Body of pancreas (tissue), 4 donors: ENCODE data around the gene PMF1. TPM values are rescaled to one million over a fixed set of nuclear protein-coding genes. Genes with fewer than 3 reads are reported as not detected.
A peak's percentile ranks its signal among the peaks of the same experiment; 100 is the strongest.
"Not testable (repeated sequence)": the region's sequence is repeated elsewhere in the genome, so short reads cannot be mapped to it uniquely, and the experiment has no call there.

ENCODE experiments used
- ATAC-seq: fragments of 150-250 bp; one replicate; pipeline ENCODE4 v1.9.1; 2016
- DNase-seq, 4 donors: peaks; one replicate each; pipeline ENCODE4 v3.0.0-alpha.2; 2019
- H3K27ac ChIP-seq, 4 donors: fragments of 200-600 bp; sonication (generic); 1 replicate in 3 of 4; 2 replicates in 1 of 4; pipeline versions ENCODE4 v1.5.1 to v1.6.1; 2016 to 2019; ENCODE audit warnings: mild to moderate bottlenecking in 1 of 4, mixed read lengths in 1 of 4, moderate library complexity in 1 of 4
- H3K27me3 ChIP-seq, 2 donors: fragments of 200-600 bp; sonication (generic); one replicate each; pipeline ENCODE4 v1.6.0; 2016; ENCODE audit warnings: mild to moderate bottlenecking in 1 of 2
- H3K36me3 ChIP-seq, 2 donors: fragments of 200-600 bp; sonication (generic); replicated peaks in 1 of 2; 2 replicates each; pipeline ENCODE4 v1.5.1; 2016; ENCODE audit warnings: low read depth in 2 of 2; ENCODE audit not compliant: insufficient read depth in 1 of 2
- H3K4me1 ChIP-seq: fragments of 200-600 bp; sonication (generic); one replicate; pipeline ENCODE4 v1.6.0; 2016
- H3K4me3 ChIP-seq, 2 donors: fragments of 200-600 bp; sonication (generic); 1 replicate in 1 of 2; 2 replicates in 1 of 2; pipeline ENCODE4 v1.5.1; 2016 to 2019
- H3K9me3 ChIP-seq, 3 donors: fragments of 200-600 bp; sonication (generic); 1 replicate in 2 of 3; 2 replicates in 1 of 3; pipeline ENCODE4 v1.5.1; 2016
- POLR2A ChIP-seq, 3 donors: fragments of 450-650 bp; IDR thresholded peaks; one replicate each; pipeline ENCODE4 v1.6.1; 2016; ENCODE audit warnings: antibody characterized with exemption in 3 of 3, mild to moderate bottlenecking in 2 of 3
- WGBS, 2 donors: methylation state at CpG; one replicate each; pipeline ENCODE4 v1.1.5; 2017; 5-methylcytosine and 5-hydroxymethylcytosine counted together
- intact Hi-C: fragments of 100-400 bp; cut with DNase I; formaldehyde crosslinking; loops from one replicate; pipeline ENCODE4 v1.15.1; 2023
- total RNA-seq, 2 donors: library from RNA; depleted of rRNA; stranded (reverse); fragments of >200 nt; gene quantifications; one replicate each; pipeline ENCODE4 v1.1.0, GENCODE V29; 2016
- TF ChIP-seq, protein P1 (sequence below), 7 experiments: fragments of 450-650 bp in 4 of 7; fragments of 200-600 bp in 3 of 7; sonication (generic) in 3 of 7; IDR thresholded peaks; one replicate each; pipeline ENCODE4 v1.5.1; 2016 to 2019; ENCODE audit warnings: antibody characterized with exemption in 7 of 7

Gene PMF1
- total RNA-seq, 2 donors from 2014 or later, result 37.6 to 43.1 TPM

DNA sequence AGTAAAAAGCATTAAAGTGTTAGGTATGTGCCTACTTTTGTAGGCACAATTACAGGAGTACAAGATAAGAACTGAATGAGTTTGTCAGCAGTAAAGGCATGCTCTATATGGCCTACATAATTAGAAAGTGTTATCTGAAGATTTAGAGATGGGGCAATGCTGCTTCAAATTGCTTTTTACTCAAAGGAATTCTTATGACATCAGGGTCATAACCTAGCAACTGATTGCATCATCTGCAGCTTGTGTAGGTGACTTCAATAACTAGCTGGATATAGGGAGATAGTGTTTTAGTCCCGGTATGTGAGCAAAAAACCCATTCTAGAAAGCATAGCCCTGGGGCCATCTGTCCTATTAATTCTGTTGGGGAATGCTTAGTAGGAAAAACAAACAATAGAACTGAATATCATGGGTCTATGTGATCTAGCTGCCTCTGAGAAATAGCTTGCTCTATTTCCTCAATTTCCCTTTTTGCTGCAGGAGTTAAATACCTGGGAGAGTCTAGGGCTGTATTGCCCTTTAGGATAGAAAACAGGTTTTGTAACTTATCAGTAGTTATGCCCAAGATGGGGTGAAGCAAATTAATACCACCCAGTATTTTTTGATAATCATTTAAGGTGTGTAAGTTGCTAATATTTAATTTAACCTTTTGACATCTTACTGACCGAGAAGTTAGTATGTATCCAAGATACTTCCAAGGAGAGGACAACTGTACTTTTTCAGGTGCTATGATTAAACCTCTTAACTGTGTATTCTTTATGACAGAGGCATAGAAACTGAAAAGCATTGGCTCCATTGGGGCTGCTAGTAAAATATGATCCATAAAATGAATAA lies 26.2 kb upstream of the PMF1 start:
- H3K27me3 ChIP-seq, H3K27ac ChIP-seq, H3K9me3 ChIP-seq, intact Hi-C loops, H3K4me3 ChIP-seq, H3K36me3 ChIP-seq, ATAC-seq, DNase-seq: not testable (repeated sequence)
- WGBS, 2 donors, result 94 to 96% methylated on average over 2 of the region's 2 CpGs
- peaks cover 14% of the 10 kb centered on the region for H3K4me1 ChIP-seq

GRCh38 chr1:156190265-156190664 lies 22.5 kb upstream of the PMF1 start:
- H3K9me3 ChIP-seq, H3K27ac ChIP-seq, H3K36me3 ChIP-seq, H3K27me3 ChIP-seq, intact Hi-C loops, ATAC-seq, H3K4me3 ChIP-seq, H3K4me1 ChIP-seq, DNase-seq: not testable (repeated sequence)
- WGBS, 2 donors, result 66 to 79% methylated on average over 4 of the region's 4 CpGs

- Histone ChIP-seq H3K36me3 (no peaks in the 10 kb centered on the region), H3K4me1 (peaks cover 19% of the 10 kb centered on the region), H3K9me3 (no peaks in the 10 kb centered on the region), H3K4me3 (no peak overlapping the region), H3K27me3 (no peaks in the 10 kb centered on the region), H3K27ac (no peak overlapping the region)
- ATAC-seq (no peak), DNase-seq (no peak)
- intact Hi-C loops, result no loop called here
- TF ChIP-seq POLR2A (IDR thresholded peaks at IDR 0.05), result no peak
- TF ChIP-seq, protein P1, sequence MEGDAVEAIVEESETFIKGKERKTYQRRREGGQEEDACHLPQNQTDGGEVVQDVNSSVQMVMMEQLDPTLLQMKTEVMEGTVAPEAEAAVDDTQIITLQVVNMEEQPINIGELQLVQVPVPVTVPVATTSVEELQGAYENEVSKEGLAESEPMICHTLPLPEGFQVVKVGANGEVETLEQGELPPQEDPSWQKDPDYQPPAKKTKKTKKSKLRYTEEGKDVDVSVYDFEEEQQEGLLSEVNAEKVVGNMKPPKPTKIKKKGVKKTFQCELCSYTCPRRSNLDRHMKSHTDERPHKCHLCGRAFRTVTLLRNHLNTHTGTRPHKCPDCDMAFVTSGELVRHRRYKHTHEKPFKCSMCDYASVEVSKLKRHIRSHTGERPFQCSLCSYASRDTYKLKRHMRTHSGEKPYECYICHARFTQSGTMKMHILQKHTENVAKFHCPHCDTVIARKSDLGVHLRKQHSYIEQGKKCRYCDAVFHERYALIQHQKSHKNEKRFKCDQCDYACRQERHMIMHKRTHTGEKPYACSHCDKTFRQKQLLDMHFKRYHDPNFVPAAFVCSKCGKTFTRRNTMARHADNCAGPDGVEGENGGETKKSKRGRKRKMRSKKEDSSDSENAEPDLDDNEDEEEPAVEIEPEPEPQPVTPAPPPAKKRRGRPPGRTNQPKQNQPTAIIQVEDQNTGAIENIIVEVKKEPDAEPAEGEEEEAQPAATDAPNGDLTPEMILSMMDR (IDR thresholded peaks at IDR 0.05), result no peak
- 80 to 85% methylated on average over 4 of the region's 4 CpGs for WGBS, 2 donors
Observed at GRCh38 chr1:156191292-156191964, 21.4 kb upstream of the PMF1 start.

- peak overlapping the region in 3 of 4 donors; percentile 65 to 83 (median 83) for H3K27ac ChIP-seq
- no peak for TF ChIP-seq POLR2A (IDR thresholded peaks at IDR 0.05)
Observed at GRCh38 chr1:156193208-156193487, 19.7 kb upstream of the PMF1 start.

DNA sequence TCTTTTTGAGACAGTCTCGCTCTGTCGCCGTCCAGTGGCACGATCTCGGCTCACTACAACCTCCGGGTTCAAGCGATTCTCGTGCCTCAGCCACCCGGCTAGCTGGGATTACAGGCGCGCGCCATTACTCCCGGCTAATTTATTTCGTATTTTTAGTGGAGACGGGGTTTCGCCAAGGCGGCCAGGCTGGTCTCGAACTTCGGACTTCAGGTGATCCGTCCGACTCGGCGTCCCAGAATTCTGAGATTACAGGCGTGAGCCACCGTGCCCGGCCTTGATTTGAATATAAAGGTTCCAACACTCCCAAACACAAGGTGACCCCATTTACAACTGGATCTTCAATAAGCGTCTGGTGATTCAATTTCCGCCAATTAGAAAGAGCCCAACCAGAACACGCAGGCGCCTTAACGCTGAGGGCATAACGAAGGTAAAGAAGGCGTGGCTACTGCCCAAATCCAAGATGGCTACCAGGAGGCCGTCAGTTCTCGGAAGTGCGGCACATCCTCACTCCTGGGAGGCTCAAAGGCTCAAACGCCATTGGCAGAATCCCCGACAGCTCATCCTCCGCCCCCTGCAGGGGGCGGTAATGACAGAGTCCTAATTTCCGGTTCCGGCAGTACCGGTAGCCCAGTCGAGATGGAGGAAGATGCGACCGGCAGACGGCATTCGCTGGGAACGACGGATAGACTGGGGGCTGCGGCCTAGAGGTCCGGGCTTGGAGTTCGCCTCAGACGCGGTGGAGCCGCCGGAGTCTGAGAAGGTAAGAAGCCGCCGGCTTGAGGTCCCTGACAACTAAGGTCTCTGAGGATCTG lies 19.1 kb upstream of the PMF1 start, which contains the start of gene SLC25A44:
Gene SLC25A44 (plus strand): TSS at position 617 of the 812 bp plus-strand sequence. CDS start 5,744 bp downstream, outside the sequence.
- Histone ChIP-seq H3K4me3 (peak within 1 kb of the TSS; percentile 88 to 90), H3K4me1 (peaks cover 26% of the 10 kb centered on the region), H3K9me3 (no peaks in the 10 kb centered on the region), H3K27me3 (no peaks in the 10 kb centered on the region), H3K36me3 (no peaks in the 10 kb centered on the region), H3K27ac (peak within 1 kb of the TSS; percentile 40 to 83 (median 74))
- TF ChIP-seq, protein P1 (IDR thresholded peaks at IDR 0.05), result peak in 6 of 7 experiments; percentile 31 to 75 (median 55)
- peak; percentile 13 to 83 (median 82) for TF ChIP-seq POLR2A (IDR thresholded peaks at IDR 0.05)
- peak; percentile 100 for ATAC-seq
- 3 to 4% methylated on average over 51 to 59 of the region's 59 CpGs for WGBS, 2 donors
- peak; percentile 95 to 98 (median 97) for DNase-seq
- intact Hi-C loops, result no loop called here

More at GRCh38 chr1:156193208-156193487, 19.7 kb upstream of the PMF1 start:
- DNase-seq (no peak), ATAC-seq (no peak)
- peaks cover 26% of the 10 kb centered on the region for H3K4me1 ChIP-seq
- no peaks in the 10 kb centered on the region for H3K27me3 ChIP-seq
- intact Hi-C loops, result no loop called here
- no peaks in the 10 kb centered on the region for H3K9me3 ChIP-seq
- no peaks in the 10 kb centered on the region for H3K36me3 ChIP-seq
- peak overlapping the region; percentile 25 to 38 for H3K4me3 ChIP-seq
- WGBS, 2 donors, result 84 to 88% methylated on average over 7 of the region's 7 CpGs

- no peak for DNase-seq
- intact Hi-C loops, result no loop called here
Observed at GRCh38 chr1:156194300-156194652, 18.5 kb upstream of the PMF1 start.

More at GRCh38 chr1:156194300-156194652, 18.5 kb upstream of the PMF1 start:
- TF ChIP-seq, protein P1 (IDR thresholded peaks at IDR 0.05), result no peak
- TF ChIP-seq POLR2A (IDR thresholded peaks at IDR 0.05), result no peak
- WGBS, 2 donors, result 13 to 25% methylated on average over 7 to 14 of the region's 14 CpGs
- ATAC-seq, result no peak
- H3K4me3 ChIP-seq, result peak overlapping the region; percentile 88 to 90
- H3K27me3 ChIP-seq, result no peaks in the 10 kb centered on the region
- no peaks in the 10 kb centered on the region for H3K36me3 ChIP-seq
- H3K4me1 ChIP-seq, result peaks cover 26% of the 10 kb centered on the region
- no peaks in the 10 kb centered on the region for H3K9me3 ChIP-seq
- H3K27ac ChIP-seq, result peak overlapping the region; percentile 11 to 83 (median 66)
